Measurements from ENCODE around the gene DYNC1H1. TPM values are rescaled to one million over a fixed set of nuclear protein-coding genes. Genes with fewer than 3 reads are reported as not detected.

Gene DYNC1H1
- total and polyA plus RNA-seq, 2 experiments from 2014 or later = 179 to 635 TPM

GRCh38 chr14:102058146-102058545 lies 93.8 kb downstream of the DYNC1H1 start (continued):
- TF ChIP-seq ETS1 (IDR thresholded peaks at IDR 0.05) (no peak), ZNF331 (CRISPR knock-in tag; IDR thresholded peaks at IDR 0.05; ENCODE audit: low read depth) (no peak), STAT1 (IDR thresholded peaks at IDR 0.05; ENCODE audit: unreplicated experiment) (no peak), REST (IDR thresholded peaks at IDR 0.05; ENCODE audit: unreplicated experiment) (no peak), CTCF (conservative IDR thresholded peaks at IDR 0.05; ENCODE audit: low read depth in 2 of 2) (no peak), POLR2AphosphoS5 (IDR thresholded peaks at IDR 0.05; ENCODE audit: low read depth) (no peak)

- H3K27ac ChIP-seq (ENCODE audit: low read depth) = no peak overlapping the region
- H3K4me1 ChIP-seq (ENCODE audit: insufficient read depth) = 0 out of 2 replicates have a peak, but pooled peaks cover 2% of the 10 kb centered on the region
- H2AFZ ChIP-seq = 0 out of 2 replicates have a peak overlapping the region, but pooled peaks have one; percentile 14
- Mint-ChIP-seq H3K36me3 (ENCODE audit: low read depth) (peaks cover 6% of the 10 kb centered on the region), H3K4me3 (no peak overlapping the region), H3K4me1 (peaks cover 36% of the 10 kb centered on the region), H3K27me3 (ENCODE audit: insufficient read depth, low read depth, poor library complexity) (peaks cover 21% of the 10 kb centered on the region), H3K27ac (no peak overlapping the region), H3K9me3 (no peaks in the 10 kb centered on the region)
- H3F3A ChIP-seq (replicated peaks; ENCODE audit: low read depth) = peaks cover 24% of the 10 kb centered on the region; the same call in 1 of the 2 replicates
- no peaks in the 10 kb centered on the region for H4K20me1 ChIP-seq (replicated peaks; ENCODE audit: insufficient read depth)
- no peaks in the 10 kb centered on the region for H3K36me3 ChIP-seq (ENCODE audit: insufficient read depth)
- DNase-seq (ENCODE audit: low spot score) = no peak
- H3K79me2 ChIP-seq (replicated peaks; ENCODE audit: insufficient read depth) = no peaks in the 10 kb centered on the region
- H3K4me3 ChIP-seq = no peak overlapping the region
- H3K9me2 ChIP-seq (ENCODE audit: insufficient read depth) = no peaks in the 10 kb centered on the region
- ATAC-seq = no peak
- no peaks in the 10 kb centered on the region for H3K27me3 ChIP-seq (ENCODE audit: insufficient read depth)
- H3K4me2 ChIP-seq = no peak overlapping the region
- no peak for TF ChIP-seq STAT1 (IDR thresholded peaks at IDR 0.05; ENCODE audit: unreplicated experiment)
- TF ChIP-seq CREB1 (CRISPR knock-in tag; IDR thresholded peaks at IDR 0.05; ENCODE audit: low read depth) = no peak
- TF ChIP-seq ZNF114 (CRISPR knock-in tag; IDR thresholded peaks at IDR 0.05) = no peak
- TF ChIP-seq ETS1 (IDR thresholded peaks at IDR 0.05) = no peak
- no peak for TF ChIP-seq EZH2 (IDR thresholded peaks at IDR 0.05; ENCODE audit: low read depth, unreplicated experiment)
- TF ChIP-seq REST (IDR thresholded peaks at IDR 0.05; ENCODE audit: unreplicated experiment) = no peak
- no peak for TF ChIP-seq NANOG (IDR thresholded peaks at IDR 0.05; ENCODE audit: borderline replicate concordance)
These were observed 94.6 kb downstream of the DYNC1H1 start for GRCh38 chr14:102058961-102059360.
